ENCODE measurements around the gene MAN1B1.

GRCh38 chr9:137078701-137079400, 7.9 kb upstream of the MAN1B1 start:
- no peak for TF ChIP-seq CTCF (conservative IDR thresholded peaks at IDR 0.05)
- no peak for TF ChIP-seq ZFX (IDR thresholded peaks at IDR 0.05)

All from C4-2B (cell line).